GM12875 (cell line): ENCODE data around the gene PEX14.
A peak's percentile ranks its signal among the peaks of the same experiment; 100 is the strongest.
"Not testable (repeated sequence)": the region's sequence is repeated elsewhere in the genome, so short reads cannot be mapped to it uniquely, and the experiment has no call there.

Experiments
- H3K4me3 ChIP-seq: one replicate; pipeline ENCODE4 v1.5.1; 2011; ENCODE audit warnings: low read depth, low read length, control low read depth
- TF ChIP-seq, protein P1 (sequence below): IDR thresholded peaks from 2 replicates; pipeline ENCODE4 v1.5.1; 2011; ENCODE audit warnings: low read depth, mild to moderate bottlenecking, control low read depth, inconsistent platforms, low read length, moderate library complexity, borderline replicate concordance; ENCODE audit not compliant: insufficient read depth

Gene PEX14

DNA sequence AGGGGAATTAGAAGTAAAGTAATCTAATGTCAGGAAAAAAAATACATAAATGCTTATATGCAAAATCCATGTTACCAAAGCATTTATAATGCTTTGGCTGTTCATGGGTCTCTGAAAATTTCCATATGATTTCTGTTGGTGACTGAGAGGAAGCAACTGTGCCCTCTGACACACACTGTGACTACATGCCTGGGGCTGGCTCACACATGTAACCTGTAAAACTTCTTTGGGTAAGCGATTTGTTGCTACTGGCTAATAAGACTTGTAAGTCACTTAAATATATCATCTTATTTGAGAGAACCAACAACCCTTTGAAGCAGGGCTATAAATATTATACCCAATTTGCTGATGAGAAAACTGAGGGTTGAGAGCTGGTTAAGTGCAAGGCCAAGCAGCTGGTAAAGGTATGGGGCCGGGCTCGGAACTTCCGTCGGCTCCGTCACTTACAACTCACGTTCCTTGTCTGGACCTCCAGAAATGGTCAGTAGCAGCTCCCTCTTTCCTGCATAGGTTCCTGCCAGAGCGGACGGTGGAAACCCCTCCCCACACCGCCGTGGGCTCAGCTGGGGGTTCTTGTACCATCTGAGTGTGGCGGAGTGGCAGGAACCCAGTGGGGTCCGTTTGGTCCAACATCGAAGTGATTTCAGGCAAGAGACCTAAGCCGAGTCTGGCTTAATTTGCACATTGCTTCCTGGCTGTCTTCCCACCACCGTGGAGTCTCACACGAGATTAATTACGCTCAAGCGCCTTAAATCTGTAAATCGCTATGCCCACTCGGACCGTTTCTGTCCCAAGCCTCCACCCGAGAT lies 3.1 kb upstream of the PEX14 start:
- H3K4me3 ChIP-seq: peak overlapping the region; percentile 59
- TF ChIP-seq, protein P1, sequence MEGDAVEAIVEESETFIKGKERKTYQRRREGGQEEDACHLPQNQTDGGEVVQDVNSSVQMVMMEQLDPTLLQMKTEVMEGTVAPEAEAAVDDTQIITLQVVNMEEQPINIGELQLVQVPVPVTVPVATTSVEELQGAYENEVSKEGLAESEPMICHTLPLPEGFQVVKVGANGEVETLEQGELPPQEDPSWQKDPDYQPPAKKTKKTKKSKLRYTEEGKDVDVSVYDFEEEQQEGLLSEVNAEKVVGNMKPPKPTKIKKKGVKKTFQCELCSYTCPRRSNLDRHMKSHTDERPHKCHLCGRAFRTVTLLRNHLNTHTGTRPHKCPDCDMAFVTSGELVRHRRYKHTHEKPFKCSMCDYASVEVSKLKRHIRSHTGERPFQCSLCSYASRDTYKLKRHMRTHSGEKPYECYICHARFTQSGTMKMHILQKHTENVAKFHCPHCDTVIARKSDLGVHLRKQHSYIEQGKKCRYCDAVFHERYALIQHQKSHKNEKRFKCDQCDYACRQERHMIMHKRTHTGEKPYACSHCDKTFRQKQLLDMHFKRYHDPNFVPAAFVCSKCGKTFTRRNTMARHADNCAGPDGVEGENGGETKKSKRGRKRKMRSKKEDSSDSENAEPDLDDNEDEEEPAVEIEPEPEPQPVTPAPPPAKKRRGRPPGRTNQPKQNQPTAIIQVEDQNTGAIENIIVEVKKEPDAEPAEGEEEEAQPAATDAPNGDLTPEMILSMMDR: no peak

DNA sequence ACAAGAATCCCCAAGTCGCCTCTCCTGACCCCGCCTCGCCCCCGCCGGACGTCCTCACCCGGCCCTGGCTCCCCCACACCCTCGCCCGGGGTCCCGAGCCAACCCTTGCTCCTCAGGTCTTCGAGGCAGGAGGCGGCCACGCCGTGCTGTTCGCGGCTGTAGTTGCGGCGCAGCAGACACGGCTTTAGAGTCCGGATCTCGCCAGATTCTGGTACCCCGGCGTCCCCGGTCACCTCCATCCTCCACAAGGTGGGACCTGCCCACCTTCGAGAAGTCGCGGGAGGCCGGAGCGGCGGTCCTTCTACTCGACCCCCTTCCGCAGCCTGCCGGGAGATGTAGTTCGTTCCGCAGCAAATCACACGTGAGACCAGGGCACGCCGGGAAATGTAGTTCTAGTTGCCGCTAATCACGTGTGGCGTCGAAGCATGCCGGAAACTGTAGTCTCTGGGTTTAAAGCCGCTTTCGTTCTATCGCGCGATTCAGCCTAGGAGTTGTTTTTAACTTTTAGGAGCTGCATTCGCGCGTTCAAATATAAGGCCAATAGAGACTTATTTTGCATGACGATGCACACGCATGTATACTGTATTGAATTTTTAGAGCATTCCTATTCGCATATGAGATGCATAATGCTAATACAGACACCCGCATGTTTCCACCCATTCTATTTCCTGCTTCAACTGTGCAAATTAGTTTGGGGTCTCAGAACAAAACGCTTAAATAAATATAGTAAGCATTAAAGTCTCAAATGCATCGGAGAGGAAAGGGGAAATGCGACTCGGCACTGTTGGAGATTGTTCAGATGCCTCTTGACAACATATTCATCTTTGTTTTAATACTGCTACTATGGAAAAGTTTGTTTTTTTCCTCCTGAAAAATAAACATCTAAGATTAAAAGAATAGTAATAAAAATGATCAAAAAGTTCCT lies 2.3 kb upstream of the PEX14 start, which contains the start of gene DFFA:
DFFA (minus strand) TSS at position 310 of the 925 bp plus-strand sequence; CDS start at position 239, 71 bp downstream.
- TF ChIP-seq, protein P1: no peak
- H3K4me3 ChIP-seq: peak within 1 kb of the TSS; percentile 59

DNA sequence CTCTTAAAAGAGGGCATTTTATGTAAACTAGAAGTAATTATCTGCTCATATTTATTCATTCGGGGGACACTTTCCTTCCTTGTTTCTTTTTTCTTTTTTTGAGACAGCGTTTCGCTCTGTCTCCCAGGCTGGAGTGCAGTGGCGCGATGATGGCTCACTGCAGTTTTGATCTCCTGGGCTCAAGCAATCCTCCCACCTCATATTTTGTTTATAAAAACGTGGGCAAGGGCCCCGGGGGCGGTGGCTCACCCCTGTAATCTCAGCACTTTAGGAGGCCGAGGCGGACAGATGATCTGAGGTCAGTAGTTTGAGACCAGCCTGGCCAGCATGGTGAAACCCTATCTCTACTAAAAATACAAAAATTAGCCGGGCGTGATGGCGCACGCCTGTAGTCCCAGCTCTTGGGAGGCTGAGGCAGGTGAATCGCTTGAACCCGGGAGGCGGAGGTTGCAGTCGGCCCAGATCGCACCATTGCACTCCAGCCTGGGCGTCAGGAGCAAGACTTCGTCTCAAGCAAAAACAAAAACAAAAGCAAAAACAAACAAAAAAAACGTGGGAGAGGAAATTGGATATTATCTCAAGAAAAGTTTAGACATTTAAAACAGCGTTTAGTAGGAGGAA lies 1.5 kb upstream of the PEX14 start:
- no peak overlapping the region for H3K4me3 ChIP-seq
- TF ChIP-seq, protein P1: no peak

DNA sequence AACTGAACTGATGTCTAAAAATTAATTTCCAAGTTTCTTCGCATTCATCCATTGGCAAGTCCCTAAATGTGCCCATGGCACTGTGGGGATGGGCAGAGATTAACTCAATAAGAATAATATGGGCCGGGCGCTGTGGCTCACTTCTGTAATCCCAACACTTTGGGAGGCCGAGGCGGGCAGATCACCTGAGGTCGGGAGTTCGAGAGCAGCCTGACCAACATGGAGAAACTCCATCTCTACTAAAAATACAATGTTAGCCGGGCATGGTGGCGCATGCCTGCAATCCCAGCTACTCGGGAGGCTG lies 489 bp upstream of the PEX14 start:
- not testable (repeated sequence) for H3K4me3 ChIP-seq

DNA sequence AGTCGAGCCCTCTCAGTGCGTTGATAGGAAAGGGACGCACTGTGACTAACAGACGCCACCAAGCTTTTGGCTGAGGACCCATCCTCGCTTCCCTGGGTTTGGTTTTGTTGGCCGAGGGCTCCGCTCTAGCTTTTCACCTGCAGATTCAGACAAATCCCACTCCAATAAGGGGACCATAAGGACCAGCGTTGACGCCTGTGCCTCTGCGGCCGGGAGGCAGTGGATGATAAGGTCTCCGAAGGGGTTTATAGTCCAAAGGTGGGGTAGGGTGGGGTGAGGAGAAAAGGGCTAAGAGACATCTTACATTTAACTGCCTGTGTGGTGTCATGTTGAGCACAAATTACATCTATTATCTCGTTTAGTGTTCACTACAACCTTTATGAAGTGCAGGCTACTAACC lies 760 bp downstream of the PEX14 start:
- peak overlapping the region; percentile 77 for H3K4me3 ChIP-seq
- TF ChIP-seq, protein P1: no peak

DNA sequence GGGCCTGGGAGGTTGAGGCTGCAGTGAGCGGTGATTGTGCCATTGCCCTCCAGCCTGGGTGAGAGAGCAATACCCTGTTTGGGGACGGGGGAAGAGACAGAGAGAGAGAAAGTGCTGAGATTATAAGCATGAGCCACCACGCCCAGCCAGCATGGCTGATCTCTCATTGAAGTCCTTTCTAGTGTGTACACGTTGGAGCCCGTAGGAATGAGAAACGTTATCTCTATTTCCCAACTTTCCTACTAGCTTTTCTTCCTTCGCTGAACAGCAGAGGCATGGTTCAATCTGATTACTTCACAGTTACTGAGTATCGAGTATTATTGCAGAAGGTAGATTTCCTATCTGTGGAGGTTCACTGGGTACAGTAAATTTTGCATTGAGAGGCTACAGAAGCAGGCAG lies 4.5 kb downstream of the PEX14 start:
- no peak overlapping the region for H3K4me3 ChIP-seq
- TF ChIP-seq, protein P1: no peak

DNA sequence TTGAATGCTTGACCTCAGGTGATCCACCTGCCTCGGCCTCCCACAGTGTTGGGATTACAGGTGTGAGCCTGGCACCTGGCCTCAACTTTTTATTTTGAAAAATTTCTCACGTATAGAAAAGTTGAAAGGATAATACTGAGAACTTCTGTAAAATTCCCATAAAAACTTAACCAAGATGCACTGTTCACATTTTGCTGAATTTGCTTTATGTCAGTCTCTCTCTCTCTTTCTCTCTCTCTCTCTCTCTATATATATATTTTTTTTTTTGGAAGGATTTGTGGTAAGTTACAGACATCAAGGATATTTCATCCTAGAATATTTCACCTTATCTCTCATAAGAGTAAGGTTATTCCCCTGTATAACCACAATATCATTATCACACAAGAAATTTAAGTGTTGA lies 5.9 kb downstream of the PEX14 start:
- TF ChIP-seq, protein P1: no peak
- H3K4me3 ChIP-seq: no peak overlapping the region
